GM21381 (cell line): Measurements from ENCODE around the gene FBXO40.
A peak's percentile ranks its signal among the peaks of the same experiment; 100 is the strongest.

Experiments used
- ATAC-seq: cut with Tn5 transposase; IDR thresholded peaks from one replicate; pipeline ENCODE4 v1.9.1; 2021; ENCODE audit warnings: mild to moderate bottlenecking, moderate library complexity; ENCODE audit not compliant: unreplicated experiment

Gene FBXO40

DNA sequence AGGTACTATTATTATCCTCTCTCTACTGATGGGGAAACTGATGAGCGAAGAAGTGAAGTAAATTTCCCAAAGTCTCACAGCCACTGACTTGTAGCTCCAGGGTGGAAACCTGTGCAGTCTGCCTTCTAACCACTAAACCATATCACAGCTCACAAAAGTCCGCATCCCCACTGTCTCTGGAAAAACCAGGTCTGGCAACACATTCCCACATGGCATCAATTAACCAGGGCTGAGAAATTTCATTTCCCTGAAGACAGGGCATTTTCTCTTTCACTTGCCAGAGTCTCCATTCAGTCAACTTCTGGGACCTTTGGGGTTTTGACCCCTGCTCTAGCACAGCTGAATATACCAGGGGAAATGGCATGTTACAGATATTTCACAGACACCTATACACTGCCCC is 26.5 kb downstream of the FBXO40 start:
- ATAC-seq: no peak

DNA sequence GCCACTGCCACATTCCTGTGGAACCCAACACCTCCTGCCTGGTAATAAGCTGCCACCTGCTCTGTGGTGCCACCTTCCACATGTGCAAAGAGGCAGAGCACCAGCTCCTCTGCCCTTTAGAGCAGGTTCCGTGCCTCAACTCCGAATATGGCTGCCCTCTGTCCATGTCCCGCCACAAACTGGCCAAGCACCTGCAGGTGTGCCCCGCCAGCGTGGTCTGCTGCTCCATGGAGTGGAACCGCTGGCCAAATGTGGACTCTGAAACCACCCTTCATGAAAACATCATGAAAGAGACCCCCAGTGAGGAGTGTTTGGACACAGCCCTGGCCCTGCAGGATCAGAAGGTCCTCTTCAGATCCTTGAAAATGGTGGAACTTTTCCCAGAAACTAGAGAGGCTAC is 28.3 kb downstream of the FBXO40 start:
- no peak for ATAC-seq

DNA sequence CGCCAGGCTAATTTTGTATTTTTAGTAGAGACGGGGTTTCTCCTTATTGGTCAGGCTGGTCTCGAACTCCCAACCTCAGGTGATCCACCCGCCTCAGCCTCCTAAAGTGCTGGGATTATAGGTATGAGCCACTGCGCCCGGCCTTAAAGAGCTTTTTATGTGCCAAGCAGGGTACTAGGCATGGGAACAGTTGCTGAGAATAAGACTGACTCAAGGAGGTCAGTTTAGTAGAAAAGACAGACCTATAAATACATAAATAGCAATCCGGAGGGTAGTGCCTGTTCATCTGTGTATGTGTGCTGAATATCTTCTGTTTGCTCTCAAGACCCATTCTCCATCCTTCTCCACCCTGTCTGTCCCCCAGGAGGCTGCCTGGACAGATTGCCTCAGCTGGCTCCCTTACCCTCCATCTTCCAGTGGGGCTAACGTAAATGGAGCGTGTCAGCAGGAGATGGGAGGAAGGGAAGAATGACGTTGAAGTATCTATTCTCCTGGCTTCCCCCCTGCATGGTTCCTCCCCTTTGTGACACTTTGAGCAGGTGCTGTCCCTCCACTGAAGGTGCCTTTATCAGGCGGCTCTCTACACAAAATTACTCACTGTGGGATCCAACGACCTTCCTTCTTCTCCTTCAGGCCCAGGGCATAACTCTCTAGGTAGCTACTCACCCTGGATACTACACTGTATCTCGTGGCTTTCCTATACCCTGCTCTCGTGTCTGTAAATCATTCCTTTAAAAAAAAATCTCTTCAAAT is 31.1 kb downstream of the FBXO40 start:
- ATAC-seq: no peak

DNA sequence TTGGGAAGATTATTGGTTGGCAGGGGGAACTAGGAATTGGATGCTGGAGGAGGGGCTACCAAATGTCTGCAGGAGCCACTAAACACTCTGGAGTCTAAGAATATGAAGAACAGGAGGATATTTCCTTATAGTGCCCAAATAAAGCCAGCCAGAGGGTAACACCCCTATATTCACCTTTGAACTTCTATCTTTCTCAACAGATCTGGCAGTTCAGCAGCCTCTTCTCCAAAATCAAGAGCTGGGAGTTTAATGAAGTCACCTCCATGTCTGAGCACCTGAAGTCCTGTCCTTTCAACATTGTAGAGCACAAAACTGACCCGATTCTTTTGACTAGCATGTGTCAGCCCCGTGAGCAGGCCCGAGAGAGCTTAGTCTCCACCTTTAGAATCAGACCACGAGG is 33.3 kb downstream of the FBXO40 start:
- ATAC-seq: no peak

DNA sequence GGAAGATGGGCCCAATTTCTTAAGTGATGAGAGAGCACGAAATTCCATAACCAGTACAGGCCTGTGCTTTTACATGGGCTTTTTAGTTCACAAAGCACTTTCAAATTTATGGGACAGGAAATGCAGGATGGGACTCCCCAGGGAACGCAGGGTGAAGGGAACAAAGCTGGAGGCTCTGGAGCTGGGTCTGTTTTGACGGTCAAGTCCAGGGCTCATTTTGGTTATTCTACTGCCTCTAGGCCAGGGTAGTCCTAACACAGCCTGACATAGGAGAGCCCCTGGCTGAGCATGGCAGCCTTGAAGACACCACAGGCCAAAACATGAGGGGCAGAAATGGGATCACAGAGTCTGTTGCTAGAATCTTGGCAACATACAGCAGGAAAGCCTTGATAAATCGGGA is 34.0 kb downstream of the FBXO40 start:
- ATAC-seq: no peak

DNA sequence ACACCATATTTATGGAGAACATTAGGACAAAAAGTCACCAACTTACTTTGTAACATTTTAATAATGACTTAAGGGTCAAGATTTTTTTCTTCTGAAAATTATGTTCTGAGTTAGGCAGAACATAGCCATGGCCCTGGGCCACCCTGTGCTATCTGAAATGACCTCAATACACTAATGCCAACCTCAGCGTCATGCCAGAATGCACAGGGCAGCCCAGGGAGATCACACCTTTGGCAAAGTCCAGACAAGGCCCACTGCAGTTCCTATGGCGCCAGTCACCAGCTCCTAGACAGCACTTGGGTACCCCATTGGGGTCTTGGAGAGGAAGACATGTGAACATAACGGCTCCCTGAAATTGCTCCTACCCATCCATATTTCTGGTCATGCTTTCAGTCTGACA is 34.4 kb downstream of the FBXO40 start:
- no peak for ATAC-seq

DNA sequence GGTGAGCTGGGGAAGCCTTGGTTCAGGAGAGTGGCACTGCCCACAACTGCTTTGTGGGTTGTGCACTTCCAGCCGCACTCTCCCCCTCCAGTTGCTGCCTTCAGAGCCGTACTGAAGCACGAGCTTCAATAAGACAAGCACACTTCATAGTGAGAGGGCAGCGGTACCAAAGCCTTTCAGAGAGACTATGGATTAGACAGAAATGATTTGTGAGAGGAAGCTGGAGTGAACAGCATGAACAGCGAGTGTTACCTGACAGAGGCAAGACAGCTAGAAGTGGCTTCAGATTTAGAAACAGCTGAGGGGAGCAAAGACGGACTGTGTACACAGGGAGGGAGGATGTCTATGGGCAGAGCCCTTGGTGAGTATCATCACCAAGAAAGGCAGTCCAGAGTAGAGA is 36.4 kb downstream of the FBXO40 start:
- ATAC-seq: no peak

DNA sequence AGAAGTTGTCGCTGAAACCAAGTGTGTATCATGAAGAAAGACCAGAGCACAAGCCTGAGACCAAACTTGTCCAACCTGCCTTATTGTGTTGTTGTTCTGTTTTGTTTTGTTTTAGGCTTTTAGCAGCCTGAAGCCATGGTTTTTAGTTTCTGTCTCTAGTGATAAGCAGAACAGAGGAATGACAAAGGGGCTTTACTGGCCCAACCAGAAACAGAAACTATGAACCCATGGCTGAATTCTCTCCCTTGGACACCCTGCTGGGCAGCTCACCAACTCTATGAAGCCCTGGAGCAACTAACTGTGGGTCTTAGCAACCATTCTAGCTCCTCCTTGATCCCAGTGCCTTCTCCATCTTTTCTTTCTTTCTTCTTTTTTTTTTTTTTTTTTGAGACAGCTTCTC is 37.2 kb downstream of the FBXO40 start:
- no peak for ATAC-seq

DNA sequence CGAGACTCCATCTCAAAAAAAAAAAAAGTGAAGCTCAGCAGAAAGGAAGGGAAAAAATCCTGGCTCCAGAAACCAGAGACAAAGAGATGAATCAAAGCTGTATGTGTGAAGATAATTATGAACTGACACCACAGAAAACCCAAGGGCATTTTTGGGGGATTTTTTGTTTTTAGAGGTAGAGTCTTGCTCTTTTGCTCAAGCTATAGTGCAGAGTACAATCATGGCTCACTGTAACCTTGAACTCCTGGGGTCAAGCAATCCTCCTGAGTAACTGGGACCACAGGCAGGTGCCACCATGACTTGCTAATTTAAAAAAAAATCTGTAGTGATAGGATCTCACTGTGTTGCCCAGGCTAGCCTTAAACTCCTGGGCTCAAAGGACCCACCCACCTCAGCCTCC is 44.7 kb downstream of the FBXO40 start:
- no peak for ATAC-seq

DNA sequence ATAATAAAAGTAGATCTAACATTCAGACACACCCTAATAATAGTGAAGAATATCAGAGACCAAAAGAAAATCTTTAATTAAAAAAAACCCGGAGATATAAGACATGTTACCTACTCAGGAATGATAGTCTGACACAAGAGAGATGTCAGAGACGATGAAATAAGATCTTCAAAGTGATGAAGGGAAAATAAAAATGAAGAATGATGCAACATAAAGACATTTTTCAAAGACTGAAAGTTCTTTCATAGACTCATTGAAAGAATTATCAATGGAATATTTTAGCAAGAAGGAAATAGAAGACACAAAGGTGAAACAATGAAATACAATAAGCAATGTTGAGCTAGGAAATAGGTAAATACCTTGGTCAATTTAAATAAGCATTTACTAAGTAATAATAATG is 47.9 kb downstream of the FBXO40 start:
- ATAC-seq: no peak

DNA sequence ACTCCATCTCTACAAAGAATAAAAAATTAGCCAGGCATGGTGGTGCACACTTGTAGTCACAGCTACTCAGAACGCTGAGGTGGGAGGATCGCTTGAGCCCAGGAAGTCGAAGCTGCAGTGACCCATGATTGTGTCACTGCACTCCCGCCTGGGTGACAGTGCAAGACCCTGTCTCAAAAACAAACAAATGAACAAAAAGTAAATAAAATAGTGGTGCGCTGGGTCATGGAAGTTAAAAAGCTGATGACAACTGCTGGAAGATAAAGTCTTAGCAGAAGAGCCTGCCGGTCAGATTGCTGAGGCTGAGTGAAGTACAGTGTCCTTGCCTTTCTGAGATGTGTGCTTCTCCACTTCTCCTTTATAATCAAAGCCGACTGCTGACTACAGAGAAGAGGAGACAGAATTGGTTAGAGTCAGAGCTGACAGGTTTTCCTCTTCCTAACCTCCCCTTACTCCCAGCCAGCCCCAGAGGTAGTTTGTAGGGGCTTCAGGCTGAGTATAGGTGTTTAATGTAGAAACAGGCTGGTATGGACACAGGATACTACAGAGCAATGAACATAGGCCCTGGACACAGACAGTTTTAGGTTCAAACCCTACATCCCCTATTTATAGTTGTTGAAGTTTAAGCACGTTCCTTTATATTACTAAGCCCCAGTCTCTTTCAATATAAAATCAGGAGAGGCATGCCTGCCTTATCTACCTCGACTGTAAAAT is 49.6 kb downstream of the FBXO40 start:
- no peak for ATAC-seq

DNA sequence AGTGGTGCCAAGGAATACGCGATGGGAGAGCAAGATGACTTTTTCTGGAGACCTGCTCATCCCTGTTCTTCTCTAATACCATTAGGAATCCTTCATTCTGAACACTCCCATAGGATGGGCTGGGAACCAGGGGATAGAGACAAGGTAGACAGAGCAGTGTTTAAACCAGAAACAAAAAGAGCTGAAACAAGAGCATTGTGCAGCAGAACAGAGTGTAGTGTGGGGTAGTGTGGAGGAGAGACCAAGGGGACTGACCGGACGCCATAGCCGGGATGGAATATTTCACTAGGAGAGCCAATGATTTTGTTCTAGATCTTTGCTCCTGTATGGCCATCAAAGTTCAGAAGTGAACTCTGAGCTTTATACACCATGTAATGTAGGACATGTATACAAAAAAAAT is 51.9 kb downstream of the FBXO40 start:
- ATAC-seq: no peak

DNA sequence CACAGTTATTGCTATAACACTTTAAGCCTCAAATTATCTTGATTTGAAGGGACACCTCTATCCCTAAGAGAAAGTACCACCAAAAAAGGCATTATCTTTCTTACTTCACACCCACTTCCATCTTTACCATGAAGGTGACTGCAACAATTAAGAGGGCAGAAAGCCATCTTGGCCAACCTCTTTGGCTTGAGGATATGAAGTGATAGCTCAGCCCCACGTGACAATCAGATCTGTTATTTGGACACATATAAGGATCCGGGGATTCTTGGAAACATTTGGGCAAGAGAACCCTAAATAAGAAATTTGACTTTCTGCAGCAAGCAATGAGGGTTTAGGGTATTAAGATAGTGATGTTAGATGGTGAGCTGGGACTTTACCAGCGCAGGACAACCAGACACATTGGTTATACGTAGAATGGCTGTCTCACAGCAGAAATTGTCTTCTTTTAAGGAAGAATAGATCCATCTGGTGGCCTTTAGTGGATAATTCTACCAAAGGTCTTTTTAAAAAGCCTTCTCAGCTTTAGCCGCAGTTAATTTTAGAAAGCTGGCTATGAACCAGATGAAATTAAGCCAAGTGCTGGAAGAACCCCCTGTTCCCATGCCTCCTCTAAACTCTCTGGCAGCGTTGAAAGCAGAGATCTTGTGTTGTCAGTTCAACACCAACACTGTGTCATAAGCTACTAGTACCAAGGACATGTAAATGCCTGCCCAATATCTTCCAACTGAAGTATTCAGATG is 55.2 kb downstream of the FBXO40 start:
- no peak for ATAC-seq

DNA sequence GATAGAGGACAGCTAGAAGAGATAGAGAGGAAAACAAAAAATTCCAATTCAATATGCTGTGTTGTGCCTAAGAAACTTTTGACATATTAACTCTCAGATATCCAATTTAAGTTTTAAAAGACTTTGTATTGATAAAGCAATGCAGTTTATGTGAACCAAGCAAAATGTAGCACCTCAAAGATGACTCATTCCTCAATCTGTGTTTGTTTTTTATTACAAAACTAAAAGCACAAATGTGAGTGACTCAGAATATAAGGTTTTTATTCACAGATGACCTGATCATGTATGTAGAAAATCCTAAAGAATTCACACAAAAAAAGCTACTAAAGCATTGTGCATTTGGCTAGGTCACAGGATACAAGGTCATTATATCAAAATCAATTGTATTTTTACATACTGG is 56.5 kb downstream of the FBXO40 start:
- ATAC-seq: no peak

DNA sequence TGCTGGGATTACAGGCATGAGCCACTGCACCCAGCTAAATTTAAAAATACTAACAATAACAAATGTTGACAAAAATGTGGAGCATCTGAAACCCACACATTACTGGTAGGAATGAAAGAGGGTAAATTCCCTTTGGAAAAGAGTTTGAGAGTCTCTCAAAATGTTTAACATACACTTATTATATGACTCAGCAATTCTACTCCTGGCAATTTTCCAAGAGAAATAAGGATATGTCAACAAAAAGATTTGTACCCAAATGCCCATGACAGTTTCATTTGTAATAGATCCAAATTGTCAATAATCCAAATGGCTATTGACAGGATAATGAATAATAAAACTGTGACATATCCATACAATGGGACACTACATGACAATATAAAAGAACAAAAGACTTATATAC is 58.5 kb downstream of the FBXO40 start:
- ATAC-seq: no peak

DNA sequence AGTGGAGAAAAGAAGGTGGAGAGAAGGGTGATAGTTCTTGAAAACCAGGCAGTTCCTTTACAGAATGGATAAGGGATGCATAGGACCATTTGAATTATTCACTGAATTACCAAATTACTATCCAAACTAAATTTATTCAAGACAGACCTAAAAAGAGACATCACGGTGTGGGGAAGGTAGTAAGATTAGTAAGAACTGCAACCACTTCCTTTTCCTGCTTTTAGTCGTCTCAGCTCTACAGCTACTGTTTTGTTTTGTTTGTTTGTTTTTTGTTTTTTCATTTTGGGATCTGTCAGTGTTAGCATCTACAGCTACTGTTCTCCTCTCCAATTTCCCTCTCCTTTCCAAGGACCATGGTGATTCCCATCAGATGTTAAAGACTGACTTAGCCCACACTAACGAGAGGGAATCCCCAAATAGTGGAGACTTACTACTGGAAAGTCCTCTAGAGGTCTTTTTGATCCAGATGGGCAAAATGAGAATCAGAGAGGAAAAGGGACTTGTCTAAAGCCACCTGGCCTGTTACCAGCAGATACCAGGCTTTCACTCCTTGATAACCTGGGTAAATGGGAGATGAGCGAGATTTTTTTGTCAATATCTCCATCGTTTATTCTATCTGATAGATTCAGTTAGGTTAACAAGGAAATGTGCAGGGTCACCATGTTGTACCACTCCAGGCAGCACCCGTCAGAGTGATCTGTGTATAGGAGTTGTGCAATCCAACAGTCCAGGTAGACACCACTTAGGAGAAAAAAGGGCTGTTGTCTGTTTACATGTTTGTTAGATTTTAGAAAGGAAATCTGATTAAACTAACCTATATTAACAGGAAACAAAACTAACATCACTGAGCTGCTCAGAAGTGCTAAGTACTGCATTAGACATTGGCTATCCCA is 61.6 kb downstream of the FBXO40 start:
- peak; percentile 68 for ATAC-seq

DNA sequence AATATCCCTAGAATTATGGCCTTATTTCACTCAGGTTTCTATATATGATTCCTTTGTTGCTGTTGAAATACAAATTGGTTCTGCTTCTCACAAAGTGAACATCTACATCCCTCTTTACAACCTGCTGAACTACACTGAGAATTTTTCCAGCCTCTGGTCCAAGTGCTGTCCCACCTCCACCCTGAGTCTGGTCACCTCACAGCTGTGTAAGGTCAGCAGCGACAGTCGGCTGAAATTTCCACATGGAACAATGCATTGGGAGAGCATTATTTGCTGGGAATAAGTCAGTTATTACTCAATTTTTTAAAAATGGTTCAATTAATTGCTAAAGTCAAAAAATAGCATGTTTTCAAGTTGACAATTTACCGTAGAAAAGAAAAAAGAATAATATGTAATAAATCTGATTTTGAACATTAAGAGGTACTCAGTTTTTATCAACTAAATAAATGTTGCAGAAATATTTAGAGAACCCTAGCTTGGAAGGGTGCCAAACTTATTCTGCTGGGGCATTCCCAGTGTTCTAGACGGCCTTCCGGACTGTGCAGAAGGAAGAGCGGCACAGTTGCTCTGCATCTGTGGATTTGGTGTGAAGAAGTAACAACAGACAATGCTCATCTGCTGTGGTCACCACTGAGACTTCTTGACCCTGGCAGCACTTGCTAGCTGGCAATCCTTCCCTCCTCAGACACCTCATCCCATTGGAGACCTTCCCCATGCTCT is 65.7 kb downstream of the FBXO40 start:
- ATAC-seq: no peak

DNA sequence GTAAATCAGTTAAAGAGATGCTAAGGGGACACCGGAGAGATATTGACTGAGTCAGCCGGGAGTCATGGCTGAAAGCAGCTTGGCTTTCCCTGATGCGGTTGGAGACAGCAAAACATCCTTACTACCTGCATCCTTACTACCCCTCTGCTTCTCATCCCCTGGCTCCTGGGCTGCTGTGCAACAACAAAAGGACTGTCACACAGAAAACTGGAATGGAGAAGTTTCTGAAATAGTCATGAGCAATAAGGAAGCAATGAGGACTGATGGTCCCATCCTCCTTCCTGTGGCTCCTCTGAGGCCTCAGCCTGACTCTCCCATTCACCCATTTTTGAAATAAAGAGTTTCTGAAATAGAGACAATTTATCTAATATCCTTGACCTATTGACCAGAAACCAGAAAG is 66.4 kb downstream of the FBXO40 start:
- ATAC-seq: no peak

DNA sequence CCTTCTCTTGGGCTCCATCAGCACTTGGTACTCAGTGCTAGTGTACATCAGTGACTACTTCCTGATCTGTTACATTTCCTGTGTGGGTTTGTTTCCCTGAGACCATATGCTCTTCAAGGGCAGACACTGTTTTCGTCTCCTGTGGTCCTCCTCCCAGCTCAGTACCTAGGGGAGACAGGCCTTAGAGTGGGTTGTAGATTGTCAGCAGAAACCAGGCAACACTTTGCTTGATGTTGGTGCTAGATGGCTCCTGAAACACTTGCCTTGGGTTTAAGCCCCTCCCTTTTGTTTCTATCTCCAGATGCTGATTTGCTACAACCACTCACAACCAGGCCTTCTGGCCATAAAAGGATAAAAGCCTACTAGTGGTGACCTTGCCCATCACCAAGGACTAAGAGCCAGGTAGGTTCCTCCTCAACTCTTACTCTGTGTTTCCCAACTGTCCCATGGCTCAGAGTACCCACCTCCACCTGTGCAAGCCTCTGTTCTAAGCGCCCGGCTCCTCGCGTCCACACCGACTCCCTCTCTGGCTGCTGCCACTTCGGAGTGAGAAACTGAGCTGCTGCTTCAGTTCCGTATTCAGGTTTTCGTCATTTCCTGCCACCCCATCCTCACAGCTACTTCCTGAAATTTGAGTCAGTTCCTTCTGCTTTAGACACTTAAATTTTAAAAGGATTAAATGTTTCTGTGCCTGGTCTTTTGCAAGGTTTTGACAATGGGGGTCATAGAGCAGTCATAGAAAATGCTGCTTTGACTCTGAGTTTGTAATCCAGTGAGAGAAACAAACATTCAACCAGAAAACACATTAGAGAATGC is 67.4 kb downstream of the FBXO40 start, which contains the start of gene HCLS1:
HCLS1 (minus strand) TSS at position 548 of the 816 bp plus-strand sequence. CDS start 2,556 bp downstream, outside the sequence.
- ATAC-seq: peak; percentile 83
